A549 (cell line): ENCODE measurements around the gene RAB42. TPM values are rescaled to one million over a fixed set of nuclear protein-coding genes. Genes with fewer than 3 reads are reported as not detected.
"Not testable (repeated sequence)": the region's sequence is repeated elsewhere in the genome, so short reads cannot be mapped to it uniquely, and the experiment has no call there.

Experiments used
- ATAC-seq, 2 experiments: fragments of 200-7000 bp in 1 of 2; fragments of >200 bp in 1 of 2; cut with Nextera tagmentation in 1 of 2; cut with Tn5 transposase in 1 of 2; 3 replicates each; pipeline versions ENCODE4 v1.8.0 to v1.9.1; 2018 to 2020; ENCODE audit warnings: mild to moderate bottlenecking in 1 of 2, moderate library complexity in 1 of 2
- CTCF ChIA-PET: fragments of 300-600 bp; sonication (Branson Sonifier 250); formaldehyde crosslinking; extraction: SDS; loops from one replicate; lab custom pipeline; 2021; ENCODE audit warnings: antibody characterized with exemption, inconsistent platforms; lab: Yijun Ruan, JAX
- POLR2A ChIA-PET: fragments of 350-600 bp; formaldehyde crosslinking; extraction: SDS; loops from one replicate; lab custom pipeline; 2021; ENCODE audit warnings: antibody characterized with exemption, inconsistent platforms; lab: Yijun Ruan, JAX
- DNase-seq, 2 experiments: peaks; one replicate each; pipeline versions ENCODE4 v3.0.0 to v3.0.0-alpha.2; 2011 to 2016; ENCODE audit warnings: low read depth in 1 of 2, low spot score in 1 of 2
- FAIRE-seq: peaks from 2 replicates; lab custom pipeline; 2011; peaks lifted over from hg19 to GRCh38; lab: Jason Lieb, UNC
- H3K27ac ChIP-seq, 2 experiments: fragments of >200 bp; sonication (Bioruptor Twin); formaldehyde crosslinking; 3 replicates each; pipeline ENCODE4 v1.5.1; 2016 to 2017
- H3K4me1 ChIP-seq: fragments of >200 bp; sonication (Bioruptor Twin); formaldehyde crosslinking; 3 replicates; pipeline ENCODE4 v1.6.1; 2016
- H3K4me2 ChIP-seq: fragments of >200 bp; sonication (Bioruptor Twin); formaldehyde crosslinking; 3 replicates; pipeline ENCODE4 v1.6.1; 2016
- H3K4me3 ChIP-seq: fragments of >200 bp; sonication (Bioruptor Twin); formaldehyde crosslinking; 3 replicates; pipeline ENCODE4 v1.5.1; 2016
- H3K9me3 ChIP-seq: fragments of >200 bp; sonication (Bioruptor Twin); formaldehyde crosslinking; 3 replicates; pipeline ENCODE4 v1.6.1; 2016
- BHLHE40 ChIP-seq: IDR thresholded peaks from 2 replicates; pipeline ENCODE4 v1.6.1; 2012; ENCODE audit warnings: low read depth, low read length, inconsistent platforms
- CBX2 ChIP-seq: fragments of 200-600 bp; sonication (generic); IDR thresholded peaks from 2 replicates; pipeline ENCODE4 v1.6.1; 2016; ENCODE audit warnings: low read depth, mild to moderate bottlenecking, borderline replicate concordance
- CEBPB ChIP-seq, 2 experiments: fragments of >200 bp in 1 of 2; sonication (Bioruptor Twin) in 1 of 2; formaldehyde crosslinking in 1 of 2; IDR thresholded peaks; 2 replicates each; pipeline ENCODE4 v1.6.1; 2012 to 2016
- CHD2 ChIP-seq: fragments of 150-350 bp; IDR thresholded peaks from 2 replicates; pipeline ENCODE4 v1.6.1; 2014; ENCODE audit warnings: low read length; ENCODE audit not compliant: partially characterized antibody
- EHF ChIP-seq: fragments of 250-450 bp; sonication (Bioruptor Pico); IDR thresholded peaks from 2 replicates; pipeline ENCODE4 v1.5.0; 2020; ENCODE audit warnings: mild to moderate bottlenecking
- EHMT2 ChIP-seq: fragments of 200-600 bp; sonication (generic); IDR thresholded peaks from 2 replicates; pipeline ENCODE4 v1.6.1; 2016; ENCODE audit warnings: antibody characterized with exemption, low read depth, mild to moderate bottlenecking, moderate library complexity
- FOSL2 ChIP-seq, 2 experiments: fragments of 450-650 bp in 1 of 2; fragments of >200 bp in 1 of 2; sonication (Bioruptor Twin) in 1 of 2; formaldehyde crosslinking; IDR thresholded peaks; 2 replicates each; pipeline versions ENCODE4 v1.5.0 to v1.6.1; 2016 to 2020; ENCODE audit warnings: mild to moderate bottlenecking in 1 of 2, moderate library complexity in 1 of 2
- FOXS1 ChIP-seq: fragments of 250-450 bp; sonication (Bioruptor Pico); IDR thresholded peaks from 2 replicates; pipeline ENCODE4 v1.5.0; 2020; ENCODE audit warnings: mild to moderate bottlenecking, moderate library complexity
- HES2 ChIP-seq: fragments of >200 bp; sonication (Bioruptor Twin); formaldehyde crosslinking; IDR thresholded peaks from 2 replicates; pipeline ENCODE4 v1.6.1; 2016
- HOXB5 ChIP-seq: fragments of 250-450 bp; sonication (Bioruptor Pico); IDR thresholded peaks from 2 replicates; pipeline ENCODE4 v1.5.0; 2020; ENCODE audit warnings: mild to moderate bottlenecking, moderate library complexity
- JUN ChIP-seq, 2 experiments: fragments of >200 bp; sonication (Bioruptor Twin); formaldehyde crosslinking; IDR thresholded peaks; 2 replicates in 1 of 2; 3 replicates in 1 of 2; pipeline ENCODE4 v1.6.1; 2016 to 2017
- JUNB ChIP-seq: fragments of >200 bp; sonication (Bioruptor Twin); formaldehyde crosslinking; IDR thresholded peaks from 2 replicates; pipeline ENCODE4 v1.6.1; 2016
- KDM1A ChIP-seq: fragments of 200-600 bp; sonication (generic); IDR thresholded peaks from 2 replicates; pipeline ENCODE4 v1.6.1; 2016; ENCODE audit warnings: low read depth, mild to moderate bottlenecking
- KDM5A ChIP-seq: fragments of 200-600 bp; sonication (generic); IDR thresholded peaks from 2 replicates; pipeline ENCODE4 v1.6.1; 2016; ENCODE audit warnings: antibody characterized with exemption, mild to moderate bottlenecking
- MYC ChIP-seq: IDR thresholded peaks from 2 replicates; pipeline ENCODE4 v1.6.1; 2012; ENCODE audit warnings: mild to moderate bottlenecking, inconsistent platforms, low read length, improper control_type of control experiment, borderline replicate concordance
- POLR2A ChIP-seq: IDR thresholded peaks from 2 replicates; pipeline ENCODE4 v1.6.1; 2012; ENCODE audit warnings: mild to moderate bottlenecking, low read length
- RFX5 ChIP-seq: fragments of 450-650 bp; IDR thresholded peaks from 2 replicates; pipeline ENCODE4 v1.7.1; 2014; ENCODE audit warnings: antibody characterized with exemption, mild to moderate bottlenecking, moderate library complexity
- RNF2 ChIP-seq: fragments of 200-600 bp; sonication (generic); IDR thresholded peaks from 2 replicates; pipeline ENCODE4 v1.6.1; 2016; ENCODE audit warnings: low read depth, mild to moderate bottlenecking, antibody characterized with exemption, moderate library complexity, borderline replicate concordance
- TP53 ChIP-seq: fragments of 250-450 bp; sonication (Bioruptor Pico); IDR thresholded peaks from 2 replicates; pipeline ENCODE4 v1.5.0; 2021; ENCODE audit warnings: mild to moderate bottlenecking, moderate library complexity
- USF2 ChIP-seq: fragments of 450-650 bp; IDR thresholded peaks from 2 replicates; pipeline ENCODE4 v1.6.1; 2014; ENCODE audit warnings: antibody characterized with exemption
- ZFP36 ChIP-seq: fragments of 450-650 bp; IDR thresholded peaks from 2 replicates; pipeline ENCODE4 v1.6.1; 2014; ENCODE audit warnings: borderline replicate concordance; ENCODE audit not compliant: partially characterized antibody
- ZNF302 ChIP-seq: fragments of 250-450 bp; sonication (Bioruptor Pico); IDR thresholded peaks from 2 replicates; pipeline ENCODE4 v1.9.0; 2021; ENCODE audit warnings: inconsistent platforms, mild to moderate bottlenecking, moderate library complexity
- WGBS: methylation state at CpG from one replicate; pipeline ENCODE4 v1.1.6; 2017; ENCODE audit errors: missing lambda C conversion rate; 5-methylcytosine and 5-hydroxymethylcytosine counted together
- polyA plus RNA-seq, 4 experiments: library from polyadenylated mRNA; depleted of rRNA in 3 of 4; stranded (reverse); fragments of >200 nt; fragmentation: RNase III in 1 of 4; extraction: RNeasy Plus Mini Kit Qiagen cat#74134 plus additional on column Dnase treatment in 1 of 4; gene quantifications; 2 replicates in 3 of 4; 3 replicates in 1 of 4; pipeline ENCODE4 v1.2.3, GENCODE V29; 2011 to 2017

The RAB42 gene
- polyA plus RNA-seq, 2 of the 4 experiments (the other 2 are of a cell fraction), result 0.81 to 2.3 TPM

GRCh38 chr1:28566931-28567330 is 25.1 kb upstream of the RAB42 start:
- H3K4me3 ChIP-seq, result no peak overlapping the region
- no peak overlapping the region for H3K27ac ChIP-seq
- CTCF ChIA-PET, result interaction anchor here (1.5 kb wide), 1 partner anchor 35 kb away, joined by 4 read pairs; no protein-coding TSS in a partner anchor
- no peak for TF ChIP-seq EHF (CRISPR knock-in tag)
- TF ChIP-seq RFX5, result no peak
- TF ChIP-seq FOXS1 (CRISPR knock-in tag), result no peak
- TF ChIP-seq, all 56 proteins: peak for 0
- ATAC-seq (no peak), FAIRE-seq (no peak), DNase-seq (no peak)
- Histone ChIP-seq H3K4me1 (no peaks in the 10 kb centered on the region), H3K9me3 (no peaks in the 10 kb centered on the region), H3K4me2 (no peak overlapping the region)
- POLR2A ChIA-PET, result no interaction called here
- WGBS, result 79% methylated on average over 2 of the region's 2 CpGs

- H3K27ac ChIP-seq, result peak overlapping the region in 1 of 2 experiments; percentile 12; a peak in 1 of 6 replicates
- ATAC-seq (no peak), DNase-seq (no peak), FAIRE-seq (no peak)
- 93% methylated on average over 4 of the region's 4 CpGs for WGBS
- H3K4me3 ChIP-seq, result no peak overlapping the region
- TF ChIP-seq MYC, result no peak
- no peak for TF ChIP-seq RNF2
- TF ChIP-seq FOXS1 (CRISPR knock-in tag), result no peak
- TF ChIP-seq JUNB, result no peak
- no peak for TF ChIP-seq POLR2A
- no peak for TF ChIP-seq BHLHE40
- no peak for TF ChIP-seq KDM5A
- no peak for TF ChIP-seq JUN (IDR thresholded peaks at IDR 0.05)
- TF ChIP-seq CHD2, result no peak
- TF ChIP-seq CBX2, result no peak
- TF ChIP-seq HES2, result no peak
- TF ChIP-seq EHMT2, result no peak
- no peak for TF ChIP-seq ZFP36
- no peak for TF ChIP-seq FOSL2 (IDR thresholded peaks at IDR 0.05)
- TF ChIP-seq FOSL2 (CRISPR knock-in tag; IDR thresholded peaks at IDR 0.05), result no peak
- no peak overlapping the region for H3K4me2 ChIP-seq
- peaks cover 6% of the 10 kb centered on the region; the same call in 2 of the 3 replicates for H3K4me1 ChIP-seq
- POLR2A ChIA-PET, result no interaction called here
- CTCF ChIA-PET, result interaction anchor here (0.6 kb wide), 1 partner anchor 207 kb away, joined by 3 read pairs; no protein-coding TSS in a partner anchor
- no peaks in the 10 kb centered on the region for H3K9me3 ChIP-seq
Observed at GRCh38 chr1:28571911-28572310, 20.2 kb upstream of the RAB42 start.

- WGBS, result 70% methylated on average over 12 of the region's 12 CpGs
- POLR2A ChIA-PET, result interaction anchor here (1.0 kb wide), 1 partner anchor 9 kb away, joined by 9 read pairs; no protein-coding TSS in a partner anchor
- H3K9me3 ChIP-seq, ATAC-seq, H3K4me2 ChIP-seq, CTCF ChIA-PET, FAIRE-seq, H3K4me1 ChIP-seq, H3K4me3 ChIP-seq: not testable (repeated sequence)
- TF ChIP-seq CEBPB (IDR thresholded peaks at IDR 0.05), result peak; percentile 38 to 72; a peak in 2 of 4 replicates
- peak overlapping the region in 1 of 2 experiments; percentile 62; a peak in 3 of 6 replicates for H3K27ac ChIP-seq
- DNase-seq, result peak in 1 of 2 experiments; percentile 45
Observed at GRCh38 chr1:28572891-28573290, 19.2 kb upstream of the RAB42 start.

GRCh38 chr1:28573564-28573963 is 18.5 kb upstream of the RAB42 start:
- TF ChIP-seq TP53 (CRISPR knock-in tag) (no peak), EHMT2 (no peak), KDM1A (no peak), FOXS1 (CRISPR knock-in tag) (no peak), HOXB5 (CRISPR knock-in tag) (no peak), ZNF302 (CRISPR knock-in tag) (no peak), USF2 (no peak)
- H3K27ac ChIP-seq, result peak overlapping the region in 1 of 2 experiments; percentile 62; a peak in 2 of 6 replicates
- FAIRE-seq, result no peak
- ChIA-PET POLR2A (interaction anchor here (1.0 kb wide), 1 partner anchor 9 kb away, joined by 9 read pairs; no protein-coding TSS in a partner anchor), CTCF (no interaction called here)
- WGBS, result 95% methylated on average over 11 of the region's 11 CpGs
- ATAC-seq, result no peak
- no peak for DNase-seq
- H3K9me3 ChIP-seq, result no peaks in the 10 kb centered on the region
- H3K4me3 ChIP-seq, result no peak overlapping the region
- H3K4me2 ChIP-seq, result no peak overlapping the region
- peaks cover 6% of the 10 kb centered on the region; the same call in 2 of the 3 replicates for H3K4me1 ChIP-seq
